ENCODE measurements around the gene VAV2.
A peak's percentile ranks its signal among the peaks of the same experiment; 100 is the strongest.

VAV2 gene

DNA sequence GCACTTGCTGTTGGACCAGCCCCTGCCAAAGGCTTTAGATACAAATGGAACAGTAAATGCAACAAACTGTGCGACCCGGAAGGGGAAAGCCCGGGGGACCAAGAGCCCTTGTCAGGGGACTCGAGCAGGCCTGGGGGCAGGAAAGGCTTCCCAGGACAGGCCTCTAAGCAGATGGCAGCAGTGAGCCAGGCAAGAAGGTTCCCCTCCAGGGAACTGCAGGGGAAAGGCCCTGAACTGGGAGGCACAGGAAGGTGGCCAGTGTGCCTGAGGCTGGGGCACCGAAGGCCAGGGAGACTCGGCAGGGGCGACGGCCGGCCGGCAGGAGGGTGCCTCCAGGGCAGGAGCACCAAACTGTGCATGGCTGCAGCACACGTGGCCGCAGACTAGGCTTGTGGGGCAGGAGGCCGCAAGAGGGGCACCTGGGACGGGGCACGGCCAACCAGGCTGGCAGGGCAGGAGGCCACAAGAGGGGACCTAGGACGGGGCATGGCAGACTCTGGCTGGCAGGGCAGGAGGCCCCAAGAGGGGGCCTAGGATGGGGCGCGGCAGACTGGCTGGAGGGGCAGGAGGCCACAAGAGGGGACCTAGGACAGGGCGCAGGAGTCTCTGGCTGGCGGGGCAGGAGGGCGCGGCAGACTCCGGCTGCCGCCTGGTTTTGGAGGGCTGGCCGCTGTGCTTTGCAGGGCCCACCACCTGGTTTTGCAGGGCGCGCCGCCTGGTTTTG lies 10.0 kb downstream of the VAV2 start:
- peak overlapping the region in 7 of 11 experiments; percentile 21 to 58 (median 27); a peak in 6 of 22 replicates for H3K27ac ChIP-seq
- no peaks in the 10 kb centered on the region; a peak in 1 of 22 replicates for H3K36me3 ChIP-seq

DNA sequence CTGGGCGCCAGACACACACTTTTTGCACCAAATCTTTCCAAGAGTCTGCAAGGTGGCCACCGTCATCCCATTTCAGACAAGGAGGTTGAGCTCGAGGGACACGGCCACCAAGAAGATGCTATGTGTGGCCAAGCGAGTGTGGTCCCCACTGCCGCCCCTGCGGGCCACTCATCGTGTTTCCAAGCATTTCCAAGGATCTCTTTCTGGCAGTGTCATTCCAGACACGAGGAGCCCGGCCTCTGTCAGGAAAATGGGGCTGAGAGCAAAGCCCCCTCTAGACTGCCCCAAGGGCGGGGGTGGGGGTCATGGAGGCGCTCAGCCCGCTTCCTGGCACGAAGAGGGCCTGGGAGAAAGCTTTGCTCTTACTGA lies 10.6 kb downstream of the VAV2 start:
- Histone ChIP-seq H3K36me3 (no peaks in the 10 kb centered on the region; a peak in 1 of 22 replicates), H3K4me2 (peak overlapping the region; percentile 53 to 94 (median 82); a peak in 19 of 22 replicates), H3K4me1 (peaks cover 36 to 76% (median 66%) of the 10 kb centered on the region in 10 experiments), H3K27ac (peak overlapping the region in 4 of 11 experiments; percentile 21 to 58 (median 40); a peak in 5 of 22 replicates), H3K4me3 (no peak overlapping the region), H3K27me3 (no peaks in the 10 kb centered on the region), H4K20me1 (peaks cover 71 to 99% (median 92%) of the 10 kb centered on the region in 11 experiments; a peak in 21 of 22 replicates), H3K9me3 (replicated peaks in 1 of 11) (no peaks in the 10 kb centered on the region), H3K9ac (peak overlapping the region in 8 of 11 experiments; percentile 11 to 59 (median 42); a peak in 12 of 22 replicates)
- no peak for TF ChIP-seq Cebpa-rat (IDR thresholded peaks at IDR 0.05)

More for the DNA sequence above, 10.0 kb downstream of the VAV2 start:
- H4K20me1 ChIP-seq, result peaks cover 69 to 99% (median 92%) of the 10 kb centered on the region in 11 experiments; a peak in 21 of 22 replicates
- H3K4me3 ChIP-seq, result no peak overlapping the region; a peak in 1 of 20 replicates
- no peaks in the 10 kb centered on the region for H3K27me3 ChIP-seq
- H3K4me2 ChIP-seq, result peak overlapping the region; percentile 53 to 94 (median 82); a peak in 21 of 22 replicates
- TF ChIP-seq Cebpa-rat (IDR thresholded peaks at IDR 0.05), result no peak
- H3K9me3 ChIP-seq (replicated peaks in 1 of 11), result no peaks in the 10 kb centered on the region
- peak overlapping the region in 10 of 11 experiments; percentile 11 to 59 (median 41); a peak in 15 of 22 replicates for H3K9ac ChIP-seq
- H3K4me1 ChIP-seq, result peaks cover 36 to 74% (median 65%) of the 10 kb centered on the region in 10 experiments

DNA sequence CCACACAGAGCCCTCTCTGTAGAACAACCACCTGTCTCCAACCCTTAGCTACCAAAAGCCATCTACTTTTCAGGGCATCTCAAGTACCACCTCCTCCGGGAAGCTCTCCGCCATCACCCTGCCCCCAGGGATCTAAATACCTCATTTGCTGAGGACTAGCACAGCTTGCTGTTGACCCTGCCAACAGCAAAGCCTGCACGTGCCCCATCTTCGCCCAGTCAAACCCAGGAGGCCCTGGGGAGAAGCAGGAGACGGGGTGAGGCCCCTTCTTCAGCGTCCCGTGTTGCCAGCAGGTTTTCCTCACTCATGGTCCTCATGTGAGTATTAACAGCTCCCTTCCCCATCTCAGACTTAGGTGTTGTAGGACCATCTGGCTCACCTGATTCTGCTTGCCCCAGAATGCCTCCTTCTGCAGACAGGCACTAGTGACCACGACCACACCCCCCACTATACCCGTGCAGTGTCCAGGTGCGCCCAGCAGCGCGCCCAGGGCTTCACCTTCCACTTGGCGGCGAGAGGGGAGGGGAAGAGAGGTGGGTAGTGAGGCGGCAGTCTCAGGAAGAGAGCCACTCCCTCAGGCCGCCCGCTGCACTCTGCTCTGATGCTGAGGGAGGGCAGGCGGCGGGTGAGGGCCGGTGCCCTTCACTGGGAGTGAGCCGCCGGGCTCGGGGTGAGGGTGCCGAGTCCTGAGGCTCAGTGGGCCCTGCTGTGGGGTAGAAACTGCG lies 11.1 kb downstream of the VAV2 start:
- H3K9me3 ChIP-seq (replicated peaks in 1 of 11), result no peaks in the 10 kb centered on the region
- H4K20me1 ChIP-seq, result peaks cover 65 to 99% (median 92%) of the 10 kb centered on the region in 11 experiments; a peak in 21 of 22 replicates
- H3K4me2 ChIP-seq, result peak overlapping the region; percentile 59 to 94 (median 82); a peak in 19 of 22 replicates
- H3K4me1 ChIP-seq, result peaks cover 32 to 75% (median 64%) of the 10 kb centered on the region in 10 experiments
- H3K27ac ChIP-seq, result no peak overlapping the region; a peak in 1 of 22 replicates
- H3K4me3 ChIP-seq, result no peak overlapping the region
- H3K9ac ChIP-seq, result peak overlapping the region in 3 of 11 experiments; percentile 29 to 59 (median 58); a peak in 1 of 22 replicates
- no peaks in the 10 kb centered on the region for H3K27me3 ChIP-seq
- no peak for TF ChIP-seq Cebpa-rat (IDR thresholded peaks at IDR 0.05)
- no peaks in the 10 kb centered on the region; a peak in 1 of 22 replicates for H3K36me3 ChIP-seq

DNA sequence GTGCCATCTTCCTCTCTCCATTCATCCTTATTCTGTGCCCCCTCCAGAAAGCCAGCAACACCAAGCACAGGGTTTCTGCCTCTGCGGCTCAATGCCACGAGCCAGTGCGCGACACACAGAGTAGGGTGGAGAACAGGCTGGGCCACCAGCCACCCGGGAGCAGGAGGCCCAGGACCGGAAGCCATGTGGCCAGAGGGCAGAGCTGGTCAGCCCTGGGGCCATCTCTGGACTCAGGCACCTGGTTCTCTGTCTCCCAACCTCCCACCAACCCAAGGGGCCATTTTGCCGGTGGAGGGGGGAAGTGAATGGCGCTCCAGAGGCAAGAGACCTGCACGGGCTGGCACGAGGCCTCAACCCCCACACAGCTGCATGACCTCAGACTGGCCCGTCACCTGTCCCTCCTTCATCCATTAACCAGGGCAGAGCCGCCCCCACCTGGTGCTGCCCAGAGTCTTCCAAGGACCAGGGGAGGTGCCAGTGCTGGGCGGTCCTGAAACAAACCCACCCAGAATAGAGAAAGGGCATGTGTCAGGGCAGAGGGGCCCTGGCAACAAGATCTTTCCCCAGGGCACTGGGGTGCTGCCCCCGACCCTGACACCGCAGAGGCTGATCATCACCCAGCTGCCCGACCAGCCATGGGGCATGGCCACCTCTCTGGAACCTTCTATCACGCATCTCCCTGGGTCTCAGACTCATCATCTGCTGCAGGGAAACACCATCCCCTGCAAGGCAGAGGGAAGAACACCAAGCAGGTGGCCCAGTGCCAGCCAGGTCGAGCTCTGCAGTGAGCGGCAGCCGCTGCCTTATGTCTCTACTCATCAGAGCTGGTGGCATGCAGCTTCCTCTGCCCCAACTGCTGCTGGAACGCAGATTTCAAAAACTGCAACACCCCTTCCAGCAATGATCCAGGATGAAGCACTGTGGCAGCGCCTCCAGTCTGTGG lies 11.9 kb downstream of the VAV2 start:
- Histone ChIP-seq H3K4me1 (peaks cover 29 to 79% (median 69%) of the 10 kb centered on the region in 10 experiments), H3K36me3 (no peaks in the 10 kb centered on the region; a peak in 1 of 22 replicates), H3K27me3 (no peaks in the 10 kb centered on the region), H3K9ac (peak overlapping the region in 4 of 11 experiments; percentile 0 to 38 (median 32); a peak in 4 of 22 replicates), H3K9me3 (replicated peaks in 1 of 11) (no peaks in the 10 kb centered on the region), H3K4me3 (no peak overlapping the region), H3K27ac (peak overlapping the region in 1 of 11 experiments; percentile 28; a peak in 2 of 22 replicates), H4K20me1 (peaks cover 67 to 99% (median 92%) of the 10 kb centered on the region in 11 experiments; a peak in 21 of 22 replicates), H3K4me2 (peak overlapping the region; percentile 28 to 94 (median 82))
- no peak for TF ChIP-seq Cebpa-rat (IDR thresholded peaks at IDR 0.05)

DNA sequence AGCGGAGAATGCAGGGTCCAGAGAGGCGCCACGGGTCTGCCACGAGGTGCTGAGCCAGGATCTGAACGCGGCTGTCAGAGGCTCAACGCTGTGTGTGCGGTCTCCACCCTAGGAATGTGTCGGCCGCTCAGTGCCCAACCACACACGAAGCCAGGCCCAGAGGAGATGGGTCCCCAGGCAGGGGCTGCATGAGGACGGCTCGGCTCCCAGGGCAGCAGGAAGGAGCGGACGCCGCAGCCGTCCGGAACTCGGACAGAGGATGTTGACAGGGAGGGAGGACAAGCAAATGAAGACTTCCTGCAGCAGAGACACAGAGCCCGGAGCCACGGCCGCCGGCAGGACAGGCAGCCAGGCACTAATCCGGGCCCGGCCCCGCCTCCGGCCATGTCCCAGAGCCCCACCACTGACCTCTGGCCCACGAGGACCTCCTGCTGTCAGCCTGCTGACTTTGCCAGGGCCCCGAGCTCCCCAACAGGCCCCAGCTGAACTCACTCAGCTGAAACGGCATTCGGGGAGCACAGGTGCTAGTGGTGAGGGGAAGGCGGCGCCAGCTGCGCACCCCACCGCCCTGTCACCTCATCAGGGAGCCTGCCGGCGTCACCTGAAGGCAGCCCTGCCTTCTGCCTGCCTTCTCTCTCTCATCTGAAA lies 12.7 kb downstream of the VAV2 start:
- no peaks in the 10 kb centered on the region for H3K9me3 ChIP-seq (replicated peaks in 1 of 11)
- no peak for TF ChIP-seq Cebpa-rat (IDR thresholded peaks at IDR 0.05)
- H3K4me3 ChIP-seq, result no peak overlapping the region

DNA sequence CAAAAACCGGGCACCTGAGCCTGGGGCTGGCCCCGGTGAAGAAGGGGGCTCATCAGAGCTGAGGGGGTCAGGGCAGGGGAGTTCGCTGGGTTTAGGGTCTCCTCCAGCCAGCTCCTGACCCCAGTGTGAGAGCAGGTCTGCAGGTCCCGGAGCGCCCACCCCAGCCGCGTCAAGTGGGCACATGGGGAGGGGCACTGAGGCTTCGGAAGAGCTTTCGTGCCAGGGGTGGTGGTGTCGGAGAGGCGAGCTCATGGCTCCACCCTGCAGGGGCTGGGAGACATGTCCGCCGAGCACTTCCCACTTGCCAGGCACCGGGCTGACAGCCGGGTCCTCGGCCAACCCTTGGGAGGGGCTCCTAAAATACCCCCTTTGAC lies 13.2 kb downstream of the VAV2 start:
- Histone ChIP-seq H3K27me3 (no peaks in the 10 kb centered on the region), H3K4me2 (peak overlapping the region in 10 of 11 experiments; percentile 28 to 94 (median 84); a peak in 16 of 22 replicates), H3K4me1 (peaks cover 35 to 92% (median 82%) of the 10 kb centered on the region in 10 experiments), H3K4me3 (no peak overlapping the region), H3K9me3 (replicated peaks in 1 of 11) (no peaks in the 10 kb centered on the region), H3K36me3 (no peaks in the 10 kb centered on the region; a peak in 1 of 22 replicates), H3K27ac (no peak overlapping the region), H4K20me1 (peaks cover 78 to 99% (median 96%) of the 10 kb centered on the region in 11 experiments; a peak in 21 of 22 replicates), H3K9ac (peak overlapping the region in 3 of 11 experiments; percentile 7 to 35 (median 32); a peak in 1 of 22 replicates)
- TF ChIP-seq Cebpa-rat (IDR thresholded peaks at IDR 0.05), result no peak

More for the DNA sequence above, 12.7 kb downstream of the VAV2 start:
- Histone ChIP-seq H3K27me3 (no peaks in the 10 kb centered on the region), H3K4me1 (peaks cover 30 to 87% (median 77%) of the 10 kb centered on the region in 10 experiments), H3K9ac (peak overlapping the region in 5 of 11 experiments; percentile 0 to 38 (median 32); a peak in 5 of 22 replicates), H4K20me1 (peaks cover 74 to 99% (median 94%) of the 10 kb centered on the region in 11 experiments; a peak in 21 of 22 replicates), H3K27ac (peak overlapping the region in 1 of 11 experiments; percentile 28; a peak in 2 of 22 replicates), H3K36me3 (no peaks in the 10 kb centered on the region; a peak in 1 of 22 replicates), H3K4me2 (peak overlapping the region; percentile 28 to 94 (median 82))

DNA sequence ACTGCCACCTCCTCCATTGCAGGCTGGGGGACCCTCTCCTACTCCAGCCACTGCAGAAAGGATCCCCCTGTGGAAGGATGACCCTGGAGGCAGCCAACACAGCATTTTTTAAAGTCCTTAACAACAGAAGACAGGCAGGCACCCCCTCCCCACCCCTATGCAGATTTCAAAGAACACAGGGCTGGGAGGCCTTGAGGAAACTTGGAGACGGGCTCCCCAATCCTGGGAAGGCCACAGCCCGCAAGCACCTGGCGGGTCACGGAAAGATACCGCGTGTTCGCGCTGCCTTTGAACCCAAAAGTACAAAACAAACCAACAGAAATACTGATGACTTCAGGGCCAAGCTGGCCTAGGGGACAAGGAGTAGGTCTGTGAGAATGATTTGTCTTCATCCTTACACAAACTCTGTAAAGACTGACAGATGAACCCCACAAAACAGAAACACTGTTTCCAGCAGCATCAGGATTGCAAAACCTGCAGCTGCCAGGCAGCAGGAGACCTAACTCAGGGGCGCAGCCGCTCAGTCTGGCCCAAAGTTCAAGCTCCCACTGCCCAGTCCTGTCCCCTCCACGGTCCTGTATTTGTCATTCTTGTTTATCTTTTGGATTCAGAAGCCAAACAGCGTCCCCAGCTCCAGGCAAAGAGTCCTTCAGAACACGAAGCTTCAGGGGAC lies 13.8 kb downstream of the VAV2 start:
- no peaks in the 10 kb centered on the region; a peak in 1 of 22 replicates for H3K36me3 ChIP-seq
- no peaks in the 10 kb centered on the region for H3K9me3 ChIP-seq (replicated peaks in 1 of 11)
- 0 out of 22 replicates have a peak overlapping the region, but pooled peaks of 1 of the 11 experiments have one; percentile 35 for H3K9ac ChIP-seq
- peaks cover 81 to 100% (median 99%) of the 10 kb centered on the region in 11 experiments; a peak in 21 of 22 replicates for H4K20me1 ChIP-seq
- TF ChIP-seq Cebpa-rat (IDR thresholded peaks at IDR 0.05), result no peak
- H3K4me3 ChIP-seq, result no peak overlapping the region
- H3K27me3 ChIP-seq, result no peaks in the 10 kb centered on the region
- peaks cover 41 to 97% (median 86%) of the 10 kb centered on the region in 10 experiments for H3K4me1 ChIP-seq
- no peak overlapping the region; a peak in 1 of 22 replicates for H3K27ac ChIP-seq
- H3K4me2 ChIP-seq, result peak overlapping the region in 7 of 11 experiments; percentile 69 to 94 (median 90); a peak in 11 of 22 replicates
